Ectodermal cell (in vitro differentiated cells): ENCODE data around the gene HMCN2.

Source experiments
- H3K27ac ChIP-seq: 2 replicates; pipeline ENCODE4 v1.7.0; 2013; ENCODE audit warnings: mild to moderate bottlenecking, low read depth, low read length; ENCODE audit not compliant: insufficient read depth, poor library complexity, severe bottlenecking
- H3K27me3 ChIP-seq: 2 replicates; pipeline ENCODE4 v1.7.0; 2013; ENCODE audit warnings: mild to moderate bottlenecking, low read length; ENCODE audit not compliant: insufficient read depth, control insufficient read depth, poor library complexity, severe bottlenecking
- H3K36me3 ChIP-seq: one replicate; pipeline ENCODE4 v1.7.0; 2013; ENCODE audit warnings: low read length; ENCODE audit not compliant: control insufficient read depth, insufficient read depth
- H3K4me1 ChIP-seq: one replicate; pipeline ENCODE4 v1.7.0; 2013; ENCODE audit warnings: low read length; ENCODE audit not compliant: control insufficient read depth, insufficient read depth
- H3K4me3 ChIP-seq: 2 replicates; pipeline ENCODE4 v1.7.0; 2013; ENCODE audit warnings: low read depth, low read length, control low read depth; ENCODE audit not compliant: insufficient read depth
- H3K9me3 ChIP-seq: 2 replicates; pipeline ENCODE4 v1.7.0; 2013; ENCODE audit warnings: mild to moderate bottlenecking, low read length, moderate library complexity; ENCODE audit not compliant: control insufficient read depth
- WGBS, 2 experiments: methylation state at CpG; one replicate each; pipeline ENCODE4 v1.1.7; 2013; ENCODE audit warnings: missing lambda C conversion rate in 2 of 2; 5-methylcytosine and 5-hydroxymethylcytosine counted together

HMCN2 gene

DNA sequence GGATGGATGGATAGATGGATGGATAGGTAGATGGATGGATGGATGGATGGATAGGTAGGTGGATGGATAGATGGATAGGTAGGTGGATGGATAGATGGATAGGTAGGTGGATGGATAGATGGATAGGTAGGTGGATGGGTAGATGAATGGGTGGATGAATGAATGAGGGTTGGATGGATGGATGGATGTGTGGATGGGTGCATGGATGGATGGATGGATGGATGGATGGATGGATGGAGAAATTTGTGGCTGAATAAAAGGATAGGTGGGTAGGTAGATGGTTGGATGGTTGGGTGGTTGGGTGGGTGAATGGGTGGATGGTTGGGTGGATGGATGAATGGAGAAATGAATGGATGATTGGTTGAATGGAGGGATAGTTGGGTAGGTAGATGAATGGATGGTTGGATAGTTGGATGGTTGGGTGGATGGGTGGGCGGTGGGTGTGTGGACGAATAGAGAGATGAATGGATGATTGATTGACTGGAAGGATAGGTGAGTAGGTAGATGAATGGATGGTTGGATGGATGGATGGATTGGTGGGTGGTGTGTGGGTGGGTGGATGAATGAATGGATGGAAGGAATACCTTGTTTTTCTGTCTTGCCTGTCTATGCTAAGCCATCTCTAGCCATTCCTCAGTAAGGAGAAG, 108.2 kb downstream of the HMCN2 start:
- H3K9me3 ChIP-seq: no peaks in the 10 kb centered on the region
- H3K27me3 ChIP-seq: no peaks in the 10 kb centered on the region
- H3K27ac ChIP-seq: no peak overlapping the region
- 91 to 92% methylated on average over 2 of the region's 2 CpGs for WGBS, 2 experiments
- H3K36me3 ChIP-seq: no peaks in the 10 kb centered on the region
- no peak overlapping the region for H3K4me3 ChIP-seq
- peaks cover 4% of the 10 kb centered on the region for H3K4me1 ChIP-seq

- Histone ChIP-seq H3K4me3 (no peak overlapping the region), H3K27ac (no peak overlapping the region), H3K4me1 (no peaks in the 10 kb centered on the region), H3K9me3 (no peaks in the 10 kb centered on the region), H3K36me3 (no peaks in the 10 kb centered on the region), H3K27me3 (no peaks in the 10 kb centered on the region)
- 94 to 95% methylated on average over 17 of the region's 17 CpGs for WGBS, 2 experiments
Measured at GRCh38 chr9:130377612-130378011, 112.1 kb downstream of the HMCN2 start.

DNA sequence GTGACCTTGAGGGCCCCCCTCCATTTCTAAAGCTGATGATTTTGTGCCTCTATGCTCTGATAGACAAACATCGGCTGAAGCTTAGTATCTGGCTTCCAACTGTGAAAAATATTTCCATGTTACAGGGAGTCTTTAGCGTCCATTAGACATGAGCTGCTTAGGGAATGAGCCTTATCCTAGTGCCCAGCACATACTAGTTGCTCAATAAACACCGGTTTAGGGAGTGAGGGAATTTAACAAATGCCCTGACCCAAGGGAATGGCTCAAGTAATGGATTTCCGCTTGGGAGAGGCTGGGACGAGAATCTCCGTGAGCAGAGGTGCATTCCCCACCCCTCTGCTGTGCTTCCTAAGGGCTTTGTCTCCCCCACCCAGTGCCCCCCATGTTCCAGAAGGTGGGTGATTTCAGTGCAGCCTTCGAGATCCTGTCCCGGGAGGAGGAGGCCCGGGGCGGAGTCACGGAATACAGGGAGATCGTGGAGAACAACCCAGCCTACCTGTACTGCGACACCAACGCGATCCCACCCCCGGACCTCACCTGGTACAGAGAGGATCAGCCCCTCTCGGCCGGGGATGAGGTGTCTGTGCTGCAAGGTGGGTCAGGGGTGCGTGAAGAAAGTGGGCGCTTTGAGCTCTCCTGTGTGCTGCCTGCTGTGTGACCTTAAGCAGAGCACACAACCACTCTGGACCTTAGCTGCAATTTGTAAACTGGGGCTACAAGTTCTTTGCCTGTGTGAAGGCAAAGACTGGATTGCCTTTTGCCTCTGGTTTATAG, 113.5 kb downstream of the HMCN2 start:
- Histone ChIP-seq H3K27ac (no peak overlapping the region), H3K36me3 (no peaks in the 10 kb centered on the region), H3K27me3 (no peaks in the 10 kb centered on the region), H3K4me1 (no peaks in the 10 kb centered on the region), H3K4me3 (no peak overlapping the region), H3K9me3 (no peaks in the 10 kb centered on the region)
- whole genome bisulfite sequencing, 2 experiments: 93% methylated on average over 20 of the region's 20 CpGs

DNA sequence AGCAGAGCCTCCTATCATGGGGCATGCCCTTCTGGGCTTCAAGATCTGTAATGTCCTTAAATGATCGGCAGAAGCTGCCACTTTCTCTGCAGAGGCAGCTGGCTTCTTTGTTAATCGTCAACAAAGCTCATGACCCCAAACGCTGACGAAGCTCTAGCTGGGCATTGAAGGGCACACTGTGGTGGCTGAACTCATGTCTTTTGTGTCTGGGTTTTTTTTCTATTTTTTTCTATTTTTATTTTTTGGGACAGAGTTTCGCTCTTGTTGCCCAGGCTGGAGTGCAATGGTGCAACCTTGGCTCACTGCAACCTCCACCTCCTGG, 114.0 kb downstream of the HMCN2 start:
- Histone ChIP-seq H3K4me3 (no peak overlapping the region), H3K36me3 (no peaks in the 10 kb centered on the region), H3K27me3 (no peaks in the 10 kb centered on the region), H3K4me1 (no peaks in the 10 kb centered on the region), H3K9me3 (no peaks in the 10 kb centered on the region), H3K27ac (no peak overlapping the region)
- WGBS, 2 experiments: 78 to 81% methylated on average over 5 of the region's 5 CpGs

DNA sequence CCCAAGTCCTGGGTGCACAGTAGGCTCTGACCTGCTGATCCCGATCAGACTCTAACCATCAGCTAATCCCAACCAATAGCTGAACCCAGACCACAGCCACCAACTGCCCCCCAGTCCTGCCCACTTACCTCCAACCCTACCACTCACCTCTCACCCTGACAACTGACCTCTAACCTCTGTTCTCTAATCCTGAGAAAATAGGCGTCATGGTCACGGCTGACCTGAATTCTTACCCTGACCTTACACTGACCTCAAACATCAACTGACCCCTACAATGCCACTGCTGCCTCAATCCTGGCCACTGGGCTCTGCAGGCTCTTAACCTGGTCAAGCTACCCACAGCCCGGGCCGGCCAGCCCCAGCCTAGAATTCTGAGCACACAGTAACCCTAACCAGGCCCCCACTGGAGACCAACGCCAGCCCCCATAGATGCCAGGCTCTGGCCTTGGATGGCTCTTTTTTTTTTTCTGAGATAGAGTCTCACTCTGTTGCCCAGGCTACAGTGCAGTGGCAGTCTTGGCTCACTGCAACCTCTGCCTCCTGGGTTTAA, 115.4 kb downstream of the HMCN2 start:
- Histone ChIP-seq H3K4me1 (no peaks in the 10 kb centered on the region), H3K27me3 (no peaks in the 10 kb centered on the region)

GRCh38 chr9:130381660-130382059, 116.1 kb downstream of the HMCN2 start:
- no peaks in the 10 kb centered on the region for H3K36me3 ChIP-seq
- no peaks in the 10 kb centered on the region for H3K9me3 ChIP-seq
- H3K4me3 ChIP-seq: no peak overlapping the region
- 90 to 91% methylated on average over 8 of the region's 8 CpGs for WGBS, 2 experiments
- no peaks in the 10 kb centered on the region for H3K4me1 ChIP-seq
- H3K27ac ChIP-seq: no peak overlapping the region
- H3K27me3 ChIP-seq: no peaks in the 10 kb centered on the region

More for the DNA sequence above, 115.4 kb downstream of the HMCN2 start:
- 93 to 95% methylated on average over 6 of the region's 6 CpGs for WGBS, 2 experiments
- no peak overlapping the region for H3K4me3 ChIP-seq
- H3K27ac ChIP-seq: no peak overlapping the region
- H3K36me3 ChIP-seq: no peaks in the 10 kb centered on the region
- H3K9me3 ChIP-seq: no peaks in the 10 kb centered on the region

- Histone ChIP-seq H3K4me1 (no peaks in the 10 kb centered on the region), H3K36me3 (no peaks in the 10 kb centered on the region), H3K9me3 (no peaks in the 10 kb centered on the region), H3K27me3 (no peaks in the 10 kb centered on the region), H3K27ac (no peak overlapping the region), H3K4me3 (no peak overlapping the region)
- WGBS, 2 experiments: 78 to 79% methylated on average over 18 of the region's 18 CpGs
Measured at GRCh38 chr9:130382096-130382495, 116.5 kb downstream of the HMCN2 start.

- no peaks in the 10 kb centered on the region for H3K9me3 ChIP-seq
- no peaks in the 10 kb centered on the region for H3K4me1 ChIP-seq
- H3K36me3 ChIP-seq: no peaks in the 10 kb centered on the region
- no peak overlapping the region for H3K27ac ChIP-seq
- no peaks in the 10 kb centered on the region for H3K27me3 ChIP-seq
- 92 to 93% methylated on average over 20 of the region's 20 CpGs for WGBS, 2 experiments
- no peak overlapping the region for H3K4me3 ChIP-seq
Measured at GRCh38 chr9:130382636-130383349, 117.2 kb downstream of the HMCN2 start.

DNA sequence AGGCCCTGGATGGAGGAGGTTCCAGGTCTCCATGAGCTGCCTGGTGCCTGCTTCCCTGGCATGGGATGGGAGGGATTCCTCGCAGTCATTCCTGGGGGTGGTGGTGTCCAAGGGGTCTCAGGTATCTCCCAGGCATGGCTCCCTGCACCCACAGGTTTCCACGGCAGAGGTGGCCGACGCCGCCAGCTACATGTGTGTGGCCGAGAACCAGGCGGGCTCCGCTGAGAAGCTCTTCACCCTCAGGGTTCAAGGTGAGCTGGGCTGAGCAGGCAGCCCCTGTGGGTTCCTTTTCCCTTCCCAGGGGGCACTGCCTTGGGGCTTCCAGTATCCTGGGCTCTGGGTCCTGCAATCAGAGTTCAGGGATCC, 117.8 kb downstream of the HMCN2 start:
- Histone ChIP-seq H3K36me3 (no peaks in the 10 kb centered on the region), H3K27me3 (no peaks in the 10 kb centered on the region), H3K9me3 (no peaks in the 10 kb centered on the region), H3K27ac (no peak overlapping the region), H3K4me1 (no peaks in the 10 kb centered on the region), H3K4me3 (no peak overlapping the region)
- 95% methylated on average over 8 of the region's 8 CpGs for WGBS, 2 experiments

DNA sequence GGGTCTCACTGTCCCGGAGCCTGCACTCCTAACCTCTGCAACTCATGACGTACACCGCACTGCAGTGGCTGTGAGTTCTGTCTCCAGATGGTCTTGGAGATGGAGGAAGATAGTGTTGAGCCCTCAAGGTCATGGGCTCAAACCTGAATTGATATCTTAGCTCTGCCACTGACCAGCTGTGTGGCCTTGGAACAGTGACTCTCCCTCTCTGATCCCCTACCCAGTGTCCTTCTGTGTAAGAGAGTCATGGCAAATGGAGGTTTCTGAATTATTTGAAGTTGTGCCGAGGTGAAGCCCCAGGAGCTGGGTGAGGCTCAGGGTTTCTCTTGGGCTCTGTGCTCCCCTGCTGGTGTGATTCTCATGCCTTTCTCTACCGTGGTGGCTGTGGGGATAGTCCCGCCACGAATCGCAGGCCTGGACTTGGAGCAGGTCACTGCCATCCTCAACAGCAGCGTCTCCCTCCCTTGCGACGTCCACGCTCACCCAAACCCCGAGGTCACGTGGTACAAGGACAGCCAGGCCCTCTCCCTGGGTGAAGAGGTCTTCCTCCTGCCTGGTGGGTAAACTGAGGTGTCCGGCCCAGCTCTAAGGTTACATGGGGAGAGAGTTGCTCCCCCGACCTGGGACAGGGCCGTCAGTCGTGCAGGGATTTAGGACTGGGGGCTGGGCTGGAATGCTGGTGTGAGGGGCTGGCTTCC, 118.6 kb downstream of the HMCN2 start:
- no peak overlapping the region for H3K27ac ChIP-seq
- no peaks in the 10 kb centered on the region for H3K9me3 ChIP-seq
- H3K4me3 ChIP-seq: no peak overlapping the region
- H3K4me1 ChIP-seq: no peaks in the 10 kb centered on the region
- no peaks in the 10 kb centered on the region for H3K36me3 ChIP-seq
- 90 to 91% methylated on average over 18 of the region's 18 CpGs for WGBS, 2 experiments
- no peaks in the 10 kb centered on the region for H3K27me3 ChIP-seq
